ENCODE results near the gene MPRIP.

DNA sequence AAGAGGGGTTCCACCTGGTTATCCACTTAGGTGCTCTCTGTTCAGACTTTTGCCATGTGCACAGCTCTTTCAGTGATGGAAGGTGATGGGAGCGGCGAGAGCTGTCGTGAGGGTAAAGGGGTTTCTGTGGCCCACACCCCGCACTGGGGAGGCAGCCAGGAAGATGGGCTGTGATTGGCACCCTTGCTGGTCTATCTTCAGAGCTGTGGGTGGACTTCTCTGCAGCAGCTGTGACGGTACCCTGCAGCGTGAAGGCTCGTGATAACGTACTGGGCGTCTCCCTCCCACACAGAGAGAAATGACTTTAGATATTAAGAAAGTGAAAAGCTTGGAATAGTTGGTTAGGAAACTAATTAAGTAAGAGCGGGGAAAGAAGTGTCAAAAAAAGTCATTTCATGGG is 45.8 kb downstream of the MPRIP start:
- TF ChIP-seq, protein P1, sequence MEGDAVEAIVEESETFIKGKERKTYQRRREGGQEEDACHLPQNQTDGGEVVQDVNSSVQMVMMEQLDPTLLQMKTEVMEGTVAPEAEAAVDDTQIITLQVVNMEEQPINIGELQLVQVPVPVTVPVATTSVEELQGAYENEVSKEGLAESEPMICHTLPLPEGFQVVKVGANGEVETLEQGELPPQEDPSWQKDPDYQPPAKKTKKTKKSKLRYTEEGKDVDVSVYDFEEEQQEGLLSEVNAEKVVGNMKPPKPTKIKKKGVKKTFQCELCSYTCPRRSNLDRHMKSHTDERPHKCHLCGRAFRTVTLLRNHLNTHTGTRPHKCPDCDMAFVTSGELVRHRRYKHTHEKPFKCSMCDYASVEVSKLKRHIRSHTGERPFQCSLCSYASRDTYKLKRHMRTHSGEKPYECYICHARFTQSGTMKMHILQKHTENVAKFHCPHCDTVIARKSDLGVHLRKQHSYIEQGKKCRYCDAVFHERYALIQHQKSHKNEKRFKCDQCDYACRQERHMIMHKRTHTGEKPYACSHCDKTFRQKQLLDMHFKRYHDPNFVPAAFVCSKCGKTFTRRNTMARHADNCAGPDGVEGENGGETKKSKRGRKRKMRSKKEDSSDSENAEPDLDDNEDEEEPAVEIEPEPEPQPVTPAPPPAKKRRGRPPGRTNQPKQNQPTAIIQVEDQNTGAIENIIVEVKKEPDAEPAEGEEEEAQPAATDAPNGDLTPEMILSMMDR (optimal IDR thresholded peaks at IDR 0.05 in 1 of 3, IDR thresholded peaks at IDR 0.05 in 1 of 3, conservative IDR thresholded peaks at IDR 0.05 in 1 of 3; ENCODE audit: extremely low read depth in 1 of 3, insufficient read depth in 2 of 3, low read length in 3 of 3): no peak
- TF ChIP-seq EZH2 (IDR thresholded peaks at IDR 0.05; ENCODE audit: low read length): no peak
